HL-60 (cell line): Measurements from ENCODE around the gene REXO1.

Source experiments
- DNase-seq, 2 experiments: peaks; one replicate each; pipeline ENCODE4 v3.0.0-alpha.2; 2010 to 2020; ENCODE audit warnings: low read depth in 1 of 2, low spot score in 1 of 2
- H3K27ac ChIP-seq: fragments of 250-450 bp; sonication (Bioruptor Pico); replicated peaks from 2 replicates; pipeline ENCODE4 v1.5.1; 2020; ENCODE audit warnings: mild to moderate bottlenecking, moderate library complexity
- H3K27me3 ChIP-seq: fragments of 250-450 bp; sonication (Bioruptor Pico); 2 replicates; pipeline ENCODE4 v1.5.1; 2021; ENCODE audit warnings: mild to moderate bottlenecking, moderate library complexity; ENCODE audit not compliant: insufficient read depth, poor library complexity, severe bottlenecking
- H3K4me3 ChIP-seq: replicated peaks from 2 replicates; pipeline ENCODE4 v1.5.1; 2011; ENCODE audit warnings: mild to moderate bottlenecking, control low read depth, low read length; ENCODE audit not compliant: insufficient read depth
- CTCF ChIP-seq: IDR thresholded peaks from one replicate; pipeline ENCODE4 v1.5.1; 2011; ENCODE audit warnings: low read length, control low read depth, inconsistent platforms; ENCODE audit not compliant: insufficient read depth
- GABPA ChIP-seq: IDR thresholded peaks from 2 replicates; pipeline ENCODE4 v1.6.1; 2012; ENCODE audit warnings: low read depth
- POLR2AphosphoS5 ChIP-seq: IDR thresholded peaks from 2 replicates; pipeline ENCODE4 v1.6.1; 2012; ENCODE audit warnings: low read depth
- REST ChIP-seq: IDR thresholded peaks from 2 replicates; pipeline ENCODE4 v1.6.1; 2012; ENCODE audit warnings: low read depth; ENCODE audit not compliant: insufficient replicate concordance
- SPI1 ChIP-seq: IDR thresholded peaks from 2 replicates; pipeline ENCODE4 v1.6.1; 2012; ENCODE audit warnings: low read depth, mild to moderate bottlenecking, borderline replicate concordance

REXO1 gene

GRCh38 chr19:1871630-1872029 is 23.3 kb upstream of the REXO1 start:
- H3K27ac ChIP-seq = no peak overlapping the region
- no peaks in the 10 kb centered on the region for H3K27me3 ChIP-seq
- DNase-seq = no peak
- TF ChIP-seq GABPA (no peak), POLR2AphosphoS5 (no peak), SPI1 (no peak), REST (no peak), CTCF (no peak)
- no peak overlapping the region for H3K4me3 ChIP-seq

- Histone ChIP-seq H3K4me3 (no peak overlapping the region), H3K27me3 (no peaks in the 10 kb centered on the region), H3K27ac (no peak overlapping the region)
- TF ChIP-seq GABPA (no peak), REST (no peak), POLR2AphosphoS5 (no peak), SPI1 (no peak), CTCF (no peak)
- no peak for DNase-seq
Observed at GRCh38 chr19:1871140-1871597, 22.9 kb upstream of the REXO1 start.

GRCh38 chr19:1868971-1869370 is 20.7 kb upstream of the REXO1 start:
- no peak overlapping the region for H3K27ac ChIP-seq
- no peak overlapping the region for H3K4me3 ChIP-seq
- TF ChIP-seq GABPA (no peak), REST (no peak), SPI1 (no peak)
- H3K27me3 ChIP-seq = no peaks in the 10 kb centered on the region
- DNase-seq = no peak

- DNase-seq = no peak
- TF ChIP-seq REST (no peak), CTCF (no peak), SPI1 (no peak), GABPA (no peak), POLR2AphosphoS5 (no peak)
- Histone ChIP-seq H3K27me3 (no peaks in the 10 kb centered on the region), H3K4me3 (no peak overlapping the region), H3K27ac (no peak overlapping the region)
Observed at GRCh38 chr19:1867349-1867724, 19.1 kb upstream of the REXO1 start.
